ENCODE measurements around the gene UBR4.

- TF ChIP-seq POLR2AphosphoS5 (IDR thresholded peaks at IDR 0.05; ENCODE audit: low read depth) = no peak
- no peak for TF ChIP-seq CTCF (conservative IDR thresholded peaks at IDR 0.05; ENCODE audit: low read depth in 2 of 2)
- TF ChIP-seq EZH2 (IDR thresholded peaks at IDR 0.05; ENCODE audit: low read depth, unreplicated experiment) = no peak
- no peak for TF ChIP-seq EZH2phosphoT487 (IDR thresholded peaks at IDR 0.05; ENCODE audit: unreplicated experiment)
- no peak for TF ChIP-seq ZNF114 (CRISPR knock-in tag; IDR thresholded peaks at IDR 0.05)
- TF ChIP-seq REST (IDR thresholded peaks at IDR 0.05; ENCODE audit: unreplicated experiment) = no peak
- no peak for TF ChIP-seq NANOG (IDR thresholded peaks at IDR 0.05; ENCODE audit: borderline replicate concordance)
- TF ChIP-seq ETS1 (IDR thresholded peaks at IDR 0.05) = no peak
- TF ChIP-seq CREB1 (CRISPR knock-in tag; IDR thresholded peaks at IDR 0.05; ENCODE audit: low read depth) = no peak
- TF ChIP-seq STAT1 (IDR thresholded peaks at IDR 0.05; ENCODE audit: unreplicated experiment) = no peak
Measured at GRCh38 chr1:19197845-19198244, 12.2 kb downstream of the UBR4 start.

All from GM23338 (cell line).